K562 (cell line): Measurements from ENCODE around the gene HYOU1. TPM values are rescaled to one million over a fixed set of nuclear protein-coding genes. Genes with fewer than 3 reads are reported as not detected.

ENCODE experiments used
- CCNT2 ChIP-seq: IDR thresholded peaks from 2 replicates; pipeline ENCODE4 v1.6.1; 2011; ENCODE audit warnings: borderline replicate concordance, low read depth, mild to moderate bottlenecking, moderate library complexity, mixed read lengths, low read length; ENCODE audit not compliant: insufficient read length; ENCODE audit errors: extremely low read depth
- ESRRB ChIP-seq: fragments of 250-450 bp; sonication (Bioruptor Pico); IDR thresholded peaks from 2 replicates; pipeline ENCODE4 v1.5.0; 2020; ENCODE audit warnings: mild to moderate bottlenecking, moderate library complexity, borderline replicate concordance
- HBP1 ChIP-seq: fragments of 450-650 bp; formaldehyde crosslinking; IDR thresholded peaks from 2 replicates; pipeline ENCODE4 v1.4.0; 2022; ENCODE audit warnings: missing genetic modification characterization
- HDGF ChIP-seq: fragments of 450-650 bp; IDR thresholded peaks from 2 replicates; pipeline ENCODE4 v1.6.1; 2016
- HIVEP1 ChIP-seq: fragments of 250-450 bp; sonication (Bioruptor Pico); IDR thresholded peaks from 2 replicates; pipeline ENCODE4 v1.4.0; 2020; ENCODE audit warnings: mild to moderate bottlenecking
- JUND ChIP-seq, 2 experiments: IDR thresholded peaks; 2 replicates in 1 of 2; 3 replicates in 1 of 2; pipeline ENCODE4 v1.6.1; 2011; ENCODE audit warnings: borderline replicate concordance in 2 of 2, low read depth in 2 of 2, low read length in 2 of 2, improper control_type of control experiment in 1 of 2, missing biosample characterization in 1 of 2, missing genetic modification characterization in 1 of 2, missing genetic modification reagents in 1 of 2
- MBD1 ChIP-seq: fragments of 250-450 bp; sonication (Bioruptor Pico); IDR thresholded peaks from 2 replicates; pipeline ENCODE4 v1.8.0; 2022; ENCODE audit warnings: inconsistent platforms
- MIER1 ChIP-seq: fragments of 450-650 bp; IDR thresholded peaks from 2 replicates; pipeline ENCODE4 v1.6.1; 2016; ENCODE audit warnings: antibody characterized with exemption, mild to moderate bottlenecking, low read depth
- RNF2 ChIP-seq: sonication (generic); IDR thresholded peaks from 2 replicates; pipeline ENCODE4 v1.6.1; 2016
- SMARCE1 ChIP-seq: fragments of 450-650 bp; IDR thresholded peaks from 2 replicates; pipeline ENCODE4 v1.7.1; 2016; ENCODE audit warnings: mild to moderate bottlenecking
- ZFPM2 ChIP-seq: fragments of 250-450 bp; sonication (Bioruptor Pico); IDR thresholded peaks from 2 replicates; pipeline ENCODE4 v1.5.1; 2022; ENCODE audit warnings: mild to moderate bottlenecking
- ZNF354B ChIP-seq: fragments of 250-450 bp; sonication (Bioruptor Pico); IDR thresholded peaks from 2 replicates; pipeline ENCODE4 v1.4.0; 2020
- ZNF75A ChIP-seq: fragments of 450-650 bp; formaldehyde crosslinking; IDR thresholded peaks from 2 replicates; pipeline ENCODE4 v1.4.0; 2020; ENCODE audit warnings: mild to moderate bottlenecking
- polyA plus RNA-seq, 8 experiments: library from polyadenylated mRNA; depleted of rRNA in 4 of 8; stranded (reverse) in 5 of 8; unstranded in 3 of 8; fragments of >200 nt; fragmentation: Nextera tagmentation in 2 of 8; fragmentation: Illumina TruSeq in 1 of 8; extraction: Ambion mirVana in 2 of 8; extraction: Trizol in 1 of 8; gene quantifications; 2 replicates each; pipeline versions ENCODE4 v1.2.1 to v1.2.3, GENCODE V29; 2011 to 2014; ENCODE audit warnings: inconsistent platforms in 1 of 8, missing spikeins in 1 of 8
- total RNA-seq, 7 experiments: library from RNA; depleted of rRNA in 6 of 7; stranded (reverse); fragments of >200 nt in 6 of 7; fragmentation: Illumina TruSeq in 2 of 7; extraction: Trizol in 2 of 7; gene quantifications; 2 replicates each; pipeline versions ENCODE4 v1.2.1 to v1.2.3, GENCODE V29; 2011 to 2021; ENCODE audit warnings: low replicate concordance in 1 of 7
- TF ChIP-seq, protein P1 (sequence below): fragments of 450-650 bp; formaldehyde crosslinking; IDR thresholded peaks from 2 replicates; pipeline ENCODE4 v1.4.0; 2020; ENCODE audit warnings: mild to moderate bottlenecking, moderate library complexity
- TF ChIP-seq, protein P2 (sequence below): fragments of 250-450 bp; sonication (Bioruptor Pico); IDR thresholded peaks from 2 replicates; pipeline ENCODE4 v1.4.0; 2020; ENCODE audit warnings: mild to moderate bottlenecking, moderate library complexity, borderline replicate concordance
- TF ChIP-seq, protein P3 (sequence below): fragments of 450-650 bp; formaldehyde crosslinking; IDR thresholded peaks from 2 replicates; pipeline ENCODE4 v1.4.0; 2020; ENCODE audit warnings: mild to moderate bottlenecking, mixed read lengths
- TF ChIP-seq, protein P4 (sequence below): sonication (generic); formaldehyde crosslinking; IDR thresholded peaks from 2 replicates; pipeline ENCODE4 v1.8.0; 2023; ENCODE audit warnings: mild to moderate bottlenecking, missing genetic modification reagents

The HYOU1 gene
- total and polyA plus RNA-seq, 9 of the 15 experiments (the other 6 are each of a cell fraction or from before 2014, with no cell fraction given): 19.5 to 197 (median 128) TPM

- TF ChIP-seq, protein P1, sequence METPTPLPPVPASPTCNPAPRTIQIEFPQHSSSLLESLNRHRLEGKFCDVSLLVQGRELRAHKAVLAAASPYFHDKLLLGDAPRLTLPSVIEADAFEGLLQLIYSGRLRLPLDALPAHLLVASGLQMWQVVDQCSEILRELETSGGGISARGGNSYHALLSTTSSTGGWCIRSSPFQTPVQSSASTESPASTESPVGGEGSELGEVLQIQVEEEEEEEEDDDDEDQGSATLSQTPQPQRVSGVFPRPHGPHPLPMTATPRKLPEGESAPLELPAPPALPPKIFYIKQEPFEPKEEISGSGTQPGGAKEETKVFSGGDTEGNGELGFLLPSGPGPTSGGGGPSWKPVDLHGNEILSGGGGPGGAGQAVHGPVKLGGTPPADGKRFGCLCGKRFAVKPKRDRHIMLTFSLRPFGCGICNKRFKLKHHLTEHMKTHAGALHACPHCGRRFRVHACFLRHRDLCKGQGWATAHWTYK (CRISPR knock-in tag): 0 out of 2 replicates have a peak, but pooled peaks have one; percentile 69
- TF ChIP-seq, protein P2, sequence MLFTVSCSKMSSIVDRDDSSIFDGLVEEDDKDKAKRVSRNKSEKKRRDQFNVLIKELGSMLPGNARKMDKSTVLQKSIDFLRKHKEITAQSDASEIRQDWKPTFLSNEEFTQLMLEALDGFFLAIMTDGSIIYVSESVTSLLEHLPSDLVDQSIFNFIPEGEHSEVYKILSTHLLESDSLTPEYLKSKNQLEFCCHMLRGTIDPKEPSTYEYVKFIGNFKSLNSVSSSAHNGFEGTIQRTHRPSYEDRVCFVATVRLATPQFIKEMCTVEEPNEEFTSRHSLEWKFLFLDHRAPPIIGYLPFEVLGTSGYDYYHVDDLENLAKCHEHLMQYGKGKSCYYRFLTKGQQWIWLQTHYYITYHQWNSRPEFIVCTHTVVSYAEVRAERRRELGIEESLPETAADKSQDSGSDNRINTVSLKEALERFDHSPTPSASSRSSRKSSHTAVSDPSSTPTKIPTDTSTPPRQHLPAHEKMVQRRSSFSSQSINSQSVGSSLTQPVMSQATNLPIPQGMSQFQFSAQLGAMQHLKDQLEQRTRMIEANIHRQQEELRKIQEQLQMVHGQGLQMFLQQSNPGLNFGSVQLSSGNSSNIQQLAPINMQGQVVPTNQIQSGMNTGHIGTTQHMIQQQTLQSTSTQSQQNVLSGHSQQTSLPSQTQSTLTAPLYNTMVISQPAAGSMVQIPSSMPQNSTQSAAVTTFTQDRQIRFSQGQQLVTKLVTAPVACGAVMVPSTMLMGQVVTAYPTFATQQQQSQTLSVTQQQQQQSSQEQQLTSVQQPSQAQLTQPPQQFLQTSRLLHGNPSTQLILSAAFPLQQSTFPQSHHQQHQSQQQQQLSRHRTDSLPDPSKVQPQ (CRISPR knock-in tag): no peak
- TF ChIP-seq HIVEP1 (CRISPR knock-in tag) (no peak), ZNF354B (CRISPR knock-in tag) (no peak), ZFPM2 (CRISPR knock-in tag) (no peak), SMARCE1 (no peak), ESRRB (CRISPR knock-in tag) (no peak), JUND (IDR thresholded peaks at IDR 0.05; ENCODE audit: borderline replicate concordance, low read depth, low read length) (peak; percentile 32), JUND (tag; IDR thresholded peaks at IDR 0.05; ENCODE audit: borderline replicate concordance, low read depth, low read length) (peak; percentile 53; the same call in 1 of the 3 replicates), MBD1 (CRISPR knock-in tag) (no peak), CCNT2 (no peak), ZNF75A (CRISPR knock-in tag) (no peak), HDGF (no peak), HBP1 (CRISPR knock-in tag) (no peak), RNF2 (no peak), MIER1 (no peak)
- TF ChIP-seq, protein P3, sequence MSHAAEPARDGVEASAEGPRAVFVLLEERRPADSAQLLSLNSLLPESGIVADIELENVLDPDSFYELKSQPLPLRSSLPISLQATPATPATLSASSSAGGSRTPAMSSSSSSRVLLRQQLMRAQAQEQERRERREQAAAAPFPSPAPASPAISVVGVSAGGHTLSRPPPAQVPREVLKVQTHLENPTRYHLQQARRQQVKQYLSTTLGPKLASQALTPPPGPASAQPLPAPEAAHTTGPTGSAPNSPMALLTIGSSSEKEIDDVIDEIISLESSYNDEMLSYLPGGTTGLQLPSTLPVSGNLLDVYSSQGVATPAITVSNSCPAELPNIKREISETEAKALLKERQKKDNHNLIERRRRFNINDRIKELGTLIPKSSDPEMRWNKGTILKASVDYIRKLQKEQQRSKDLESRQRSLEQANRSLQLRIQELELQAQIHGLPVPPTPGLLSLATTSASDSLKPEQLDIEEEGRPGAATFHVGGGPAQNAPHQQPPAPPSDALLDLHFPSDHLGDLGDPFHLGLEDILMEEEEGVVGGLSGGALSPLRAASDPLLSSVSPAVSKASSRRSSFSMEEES (CRISPR knock-in tag): no peak
- TF ChIP-seq, protein P4, sequence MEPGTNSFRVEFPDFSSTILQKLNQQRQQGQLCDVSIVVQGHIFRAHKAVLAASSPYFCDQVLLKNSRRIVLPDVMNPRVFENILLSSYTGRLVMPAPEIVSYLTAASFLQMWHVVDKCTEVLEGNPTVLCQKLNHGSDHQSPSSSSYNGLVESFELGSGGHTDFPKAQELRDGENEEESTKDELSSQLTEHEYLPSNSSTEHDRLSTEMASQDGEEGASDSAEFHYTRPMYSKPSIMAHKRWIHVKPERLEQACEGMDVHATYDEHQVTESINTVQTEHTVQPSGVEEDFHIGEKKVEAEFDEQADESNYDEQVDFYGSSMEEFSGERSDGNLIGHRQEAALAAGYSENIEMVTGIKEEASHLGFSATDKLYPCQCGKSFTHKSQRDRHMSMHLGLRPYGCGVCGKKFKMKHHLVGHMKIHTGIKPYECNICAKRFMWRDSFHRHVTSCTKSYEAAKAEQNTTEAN: no peak
These were observed 27.8 kb upstream of the HYOU1 start, which contains the start of gene HMBS (continued) for GRCh38 chr11:119084663-119085436.
